Endothelial cell of umbilical vein (primary cell): Measurements from ENCODE around the gene METAP1. TPM values are rescaled to one million over a fixed set of nuclear protein-coding genes. Genes with fewer than 3 reads are reported as not detected.

ENCODE experiments used
- BruUV-seq: library from RNA; stranded (reverse); fragments of 400-500 nt; replicated peaks from 2 replicates; lab custom pipeline; 2021; lab: Mats Ljungman, UMichigan
- CTCF ChIA-PET: fragments of 300-600, 350-600 bp; sonication (Branson Sonifier 250); formaldehyde crosslinking; loops from one replicate; lab custom pipeline; 2021; ENCODE audit warnings: antibody characterized with exemption, inconsistent platforms; lab: Charles Lee
- POLR2A ChIA-PET: fragments of 300-600, 350-600 bp; sonication (Branson Sonifier 250); formaldehyde crosslinking; loops from one replicate; lab custom pipeline; 2021; ENCODE audit warnings: antibody characterized with exemption, inconsistent platforms; lab: Charles Lee
- DNase-seq: peaks from one replicate; pipeline ENCODE4 v3.0.0-alpha.2; 2011; ENCODE audit warnings: low read depth, low spot score
- FAIRE-seq: peaks from 2 replicates; lab custom pipeline; 2011; peaks lifted over from hg19 to GRCh38; lab: Jason Lieb, UNC
- H2AFZ ChIP-seq: 2 replicates; pipeline ENCODE4 v1.6.0; 2012; ENCODE audit warnings: low read depth, low read length, control low read depth, inconsistent platforms
- H3K27ac ChIP-seq: 2 replicates; pipeline ENCODE4 v1.5.1; 2011; ENCODE audit warnings: low read depth, mild to moderate bottlenecking, control low read depth, low read length, moderate library complexity; ENCODE audit not compliant: insufficient read depth
- H3K27me3 ChIP-seq, 2 experiments: 2 replicates each; pipeline versions ENCODE4 v1.6.0 to v1.6.1; 2011; ENCODE audit warnings: low read length in 2 of 2, mixed read lengths in 1 of 2; ENCODE audit not compliant: control insufficient read depth in 2 of 2, insufficient read depth in 2 of 2
- H3K36me3 ChIP-seq, 2 experiments: 2 replicates in 1 of 2; 3 replicates in 1 of 2; pipeline ENCODE4 v1.5.1; 2011; ENCODE audit warnings: low read length in 2 of 2, mild to moderate bottlenecking in 1 of 2, moderate library complexity in 1 of 2; ENCODE audit not compliant: control insufficient read depth in 2 of 2, insufficient read depth in 2 of 2; ENCODE audit errors: extremely low read depth in 1 of 2
- H3K4me1 ChIP-seq: 3 replicates; pipeline ENCODE4 v1.5.1; 2011; ENCODE audit warnings: mild to moderate bottlenecking, low read length; ENCODE audit not compliant: control insufficient read depth, insufficient read depth; ENCODE audit errors: extremely low read depth
- H3K4me2 ChIP-seq: 2 replicates; pipeline ENCODE4 v1.6.1; 2011; ENCODE audit warnings: low read length, control low read depth, mixed read lengths; ENCODE audit not compliant: insufficient read depth
- H3K4me3 ChIP-seq, 3 experiments: fragments of 200-600 bp in 1 of 3; sonication (generic), shearing (Covaris generic) in 1 of 3; replicated peaks in 1 of 3; 2 replicates each; pipeline ENCODE4 v1.5.1; 2011 to 2016; ENCODE audit warnings: control low read depth in 3 of 3, low read length in 3 of 3, mild to moderate bottlenecking in 2 of 3, inconsistent platforms in 1 of 3, low read depth in 1 of 3, moderate library complexity in 1 of 3; ENCODE audit not compliant: insufficient read depth in 1 of 3
- H3K79me2 ChIP-seq: 2 replicates; pipeline ENCODE4 v1.6.0; 2012; ENCODE audit warnings: low read length, inconsistent platforms; ENCODE audit not compliant: control insufficient read depth, insufficient read depth
- H3K9ac ChIP-seq: replicated peaks from 2 replicates; pipeline ENCODE3; 2011; ENCODE audit warnings: low read length, control low read depth; ENCODE audit not compliant: insufficient read depth; ENCODE audit errors: extremely low read depth
- H3K9me1 ChIP-seq: replicated peaks from 3 replicates; pipeline ENCODE4 v1.6.0; 2011; ENCODE audit warnings: mild to moderate bottlenecking, low read length; ENCODE audit not compliant: control insufficient read depth, insufficient read depth; ENCODE audit errors: extremely low read depth
- H3K9me3 ChIP-seq: replicated peaks from 2 replicates; pipeline ENCODE4 v1.5.1; 2012; ENCODE audit warnings: low read length, inconsistent platforms; ENCODE audit not compliant: control insufficient read depth, insufficient read depth
- H4K20me1 ChIP-seq: replicated peaks from 2 replicates; pipeline ENCODE3; 2011; ENCODE audit warnings: mild to moderate bottlenecking, low read length; ENCODE audit not compliant: control insufficient read depth, insufficient read depth; ENCODE audit errors: extremely low read depth
- EZH2 ChIP-seq: IDR thresholded peaks from 2 replicates; pipeline ENCODE4 v1.6.1; 2012; ENCODE audit warnings: borderline replicate concordance, low read depth, mild to moderate bottlenecking, moderate library complexity, low read length, inconsistent platforms; ENCODE audit not compliant: severe bottlenecking
- FOS ChIP-seq: IDR thresholded peaks from 2 replicates; pipeline ENCODE4 v1.6.1; 2011; ENCODE audit warnings: mild to moderate bottlenecking, low read length, moderate library complexity, borderline replicate concordance; ENCODE audit not compliant: insufficient read depth
- GATA2 ChIP-seq: IDR thresholded peaks from 2 replicates; pipeline ENCODE4 v1.7.0; 2011; ENCODE audit warnings: low read depth, mild to moderate bottlenecking, moderate library complexity, mixed read lengths, low read length; ENCODE audit not compliant: insufficient read length, insufficient read depth
- JUN ChIP-seq: IDR thresholded peaks from 2 replicates; pipeline ENCODE4 v1.6.1; 2011; ENCODE audit warnings: borderline replicate concordance, low read depth; ENCODE audit not compliant: insufficient read length, insufficient read depth
- MYC ChIP-seq: IDR thresholded peaks from one replicate; pipeline ENCODE4 v1.6.1; 2011; ENCODE audit warnings: mild to moderate bottlenecking, low read depth, low read length
- POLR2A ChIP-seq: IDR thresholded peaks from 2 replicates; pipeline ENCODE4 v1.6.1; 2012; ENCODE audit warnings: low read depth, mild to moderate bottlenecking, control low read depth, low read length
- POLR2AphosphoS5 ChIP-seq: IDR thresholded peaks from 2 replicates; pipeline ENCODE4 v1.6.1; 2012; ENCODE audit warnings: low read depth, mild to moderate bottlenecking, control low read depth, low read length, moderate library complexity; ENCODE audit not compliant: insufficient read depth
- dilution Hi-C: fragments of 300-500 bp; cut with MboI; formaldehyde crosslinking; loops from one replicate; pipeline ENCODE4 v1.15.0; 2019; ENCODE audit warnings: low sequenced_read_pairs; ENCODE audit not compliant: extremely low pct_ligation_motif_present
- intact Hi-C: fragments of 100-400 bp; cut with micrococcal nuclease; formaldehyde crosslinking; loops from one replicate; pipeline ENCODE4 v1.10.0; 2022
- polyA plus RNA-seq, 4 experiments: library from polyadenylated mRNA; depleted of rRNA in 3 of 4; stranded (reverse) in 3 of 4; unstranded in 1 of 4; fragments of >200 nt; gene quantifications; 2 replicates each; pipeline versions ENCODE4 v1.2.1 to v1.2.3, GENCODE V29; 2011 to 2012; ENCODE audit warnings: missing spikeins in 1 of 4
- total RNA-seq: library from RNA; stranded (reverse); gene quantifications from 2 replicates; pipeline ENCODE4 v1.2.3, GENCODE V29; 2021
- TF ChIP-seq, protein P1 (sequence below): IDR thresholded peaks from 2 replicates; pipeline ENCODE4 v1.6.1; 2011; ENCODE audit not compliant: insufficient read depth, insufficient read length
- TF ChIP-seq, protein P2 (sequence below), 2 donors: IDR thresholded peaks; 1 replicate in 1 of 2; 2 replicates in 1 of 2; pipeline ENCODE4 v1.5.1; 2011; ENCODE audit warnings: low read length in 2 of 2, mild to moderate bottlenecking in 2 of 2, moderate library complexity in 2 of 2, control low read depth in 1 of 2, inconsistent platforms in 1 of 2, low read depth in 1 of 2; ENCODE audit not compliant: insufficient read depth in 1 of 2; ENCODE audit errors: extremely low read depth in 1 of 2

Gene METAP1
- total and polyA plus RNA-seq, 2 donors (not counting 3 experiments of a cell fraction or from before 2014, with no cell fraction given) = 26.4 to 39.8 TPM

- no peak overlapping the region for H3K4me2 ChIP-seq
- H3K9me3 ChIP-seq = no peaks in the 10 kb centered on the region
- peaks cover 0 to 2% of the 10 kb centered on the region in 2 experiments for H3K36me3 ChIP-seq
- no peaks in the 10 kb centered on the region for H3K27me3 ChIP-seq
- no TSS peak for BruUV-seq
- TF ChIP-seq POLR2AphosphoS5 (no peak), MYC (no peak), GATA2 (no peak), JUN (no peak), EZH2 (no peak), POLR2A (no peak), FOS (no peak)
- TF ChIP-seq, protein P1, sequence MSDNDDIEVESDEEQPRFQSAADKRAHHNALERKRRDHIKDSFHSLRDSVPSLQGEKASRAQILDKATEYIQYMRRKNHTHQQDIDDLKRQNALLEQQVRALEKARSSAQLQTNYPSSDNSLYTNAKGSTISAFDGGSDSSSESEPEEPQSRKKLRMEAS = no peak
- TF ChIP-seq, protein P2, sequence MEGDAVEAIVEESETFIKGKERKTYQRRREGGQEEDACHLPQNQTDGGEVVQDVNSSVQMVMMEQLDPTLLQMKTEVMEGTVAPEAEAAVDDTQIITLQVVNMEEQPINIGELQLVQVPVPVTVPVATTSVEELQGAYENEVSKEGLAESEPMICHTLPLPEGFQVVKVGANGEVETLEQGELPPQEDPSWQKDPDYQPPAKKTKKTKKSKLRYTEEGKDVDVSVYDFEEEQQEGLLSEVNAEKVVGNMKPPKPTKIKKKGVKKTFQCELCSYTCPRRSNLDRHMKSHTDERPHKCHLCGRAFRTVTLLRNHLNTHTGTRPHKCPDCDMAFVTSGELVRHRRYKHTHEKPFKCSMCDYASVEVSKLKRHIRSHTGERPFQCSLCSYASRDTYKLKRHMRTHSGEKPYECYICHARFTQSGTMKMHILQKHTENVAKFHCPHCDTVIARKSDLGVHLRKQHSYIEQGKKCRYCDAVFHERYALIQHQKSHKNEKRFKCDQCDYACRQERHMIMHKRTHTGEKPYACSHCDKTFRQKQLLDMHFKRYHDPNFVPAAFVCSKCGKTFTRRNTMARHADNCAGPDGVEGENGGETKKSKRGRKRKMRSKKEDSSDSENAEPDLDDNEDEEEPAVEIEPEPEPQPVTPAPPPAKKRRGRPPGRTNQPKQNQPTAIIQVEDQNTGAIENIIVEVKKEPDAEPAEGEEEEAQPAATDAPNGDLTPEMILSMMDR (IDR thresholded peaks at IDR 0.05; ENCODE audit: extremely low read depth in 1 of 2, insufficient read depth in 1 of 2, low read depth in 1 of 2, low read length in 2 of 2) = no peak
- H3K79me2 ChIP-seq = peaks cover 45% of the 10 kb centered on the region
- FAIRE-seq (no peak), DNase-seq (no peak)
- H3K9me1 ChIP-seq = no peaks in the 10 kb centered on the region
- dilution Hi-C loops = no loop called here
- no peaks in the 10 kb centered on the region for H3K4me1 ChIP-seq
- no peak overlapping the region for H3K27ac ChIP-seq
- no peaks in the 10 kb centered on the region for H4K20me1 ChIP-seq
- ChIA-PET CTCF (interaction anchor here (0.9 to 1.8 kb wide), 2 partner anchors 26 to 34 kb away, joined by 3 to 10 read pairs; partner anchors contain the start of gene METAP1), POLR2A (interaction anchor here (0.6 kb wide), 1 partner anchor 31 kb away, joined by 6 read pairs; no protein-coding TSS in a partner anchor)
- no peak overlapping the region for H2AFZ ChIP-seq
- intact Hi-C loops = no loop called here
- H3K4me3 ChIP-seq = no peak overlapping the region
- no peak overlapping the region for H3K9ac ChIP-seq
These were observed 34.3 kb downstream of the METAP1 start for GRCh38 chr4:99029852-99030251.
